ENCODE results near the gene SRRM5.

- TF ChIP-seq POLR2A (IDR thresholded peaks at IDR 0.05) (no peak), CTCF (IDR thresholded peaks at IDR 0.05) (peak in 3 of 6 experiments; percentile 29 to 38 (median 31))
These were observed 13.0 kb downstream of the SRRM5 start for GRCh38 chr19:43624933-43625332.

Data from esophagus squamous epithelium (tissue), 4 donors.